GM21423 (cell line): ENCODE results near the gene WDR7.
A peak's percentile ranks its signal among the peaks of the same experiment; 100 is the strongest.

Experiments
- ATAC-seq: cut with Tn5 transposase; IDR thresholded peaks from one replicate; pipeline ENCODE4 v1.9.1; 2021; ENCODE audit warnings: mild to moderate bottlenecking, moderate library complexity; ENCODE audit not compliant: unreplicated experiment

WDR7 gene

DNA sequence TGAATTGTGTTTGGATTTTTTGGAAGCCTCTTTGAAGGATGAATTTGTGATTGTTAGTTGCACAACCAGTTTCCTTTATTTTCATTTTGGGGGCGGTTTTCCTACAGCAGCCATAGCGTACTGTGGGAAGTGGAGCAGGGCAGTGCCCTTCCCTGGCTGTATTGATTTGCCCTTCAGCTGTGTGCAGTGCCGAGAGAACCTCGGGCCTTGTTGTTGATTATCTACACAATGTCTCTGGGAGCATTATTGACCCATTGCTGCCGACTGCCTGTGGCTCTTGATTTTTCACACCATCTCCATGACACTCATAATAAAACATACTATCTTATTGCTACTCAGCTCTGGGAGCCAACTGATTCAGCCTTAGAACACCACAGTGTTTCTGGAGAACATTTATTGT is 333.6 kb downstream of the WDR7 start:
- ATAC-seq: no peak

DNA sequence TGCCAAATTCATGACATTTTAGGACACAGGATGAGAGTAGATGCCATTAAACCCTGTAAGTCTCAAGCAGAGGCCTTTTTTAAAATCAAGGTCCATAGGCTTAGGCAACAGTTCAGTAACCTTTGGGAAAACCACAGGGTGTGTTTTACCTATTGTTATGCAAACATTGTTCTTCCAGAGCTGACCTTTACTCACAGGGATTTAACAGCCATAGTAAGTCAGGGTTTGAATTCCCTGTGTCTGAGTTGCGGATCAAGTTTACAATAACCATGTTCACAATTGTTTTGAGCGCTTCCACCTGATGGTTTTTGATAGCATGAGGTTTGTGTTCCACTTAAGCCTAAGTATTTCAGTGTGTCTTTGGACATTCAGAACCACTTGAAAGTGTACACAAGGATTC is 335.7 kb downstream of the WDR7 start:
- no peak for ATAC-seq

DNA sequence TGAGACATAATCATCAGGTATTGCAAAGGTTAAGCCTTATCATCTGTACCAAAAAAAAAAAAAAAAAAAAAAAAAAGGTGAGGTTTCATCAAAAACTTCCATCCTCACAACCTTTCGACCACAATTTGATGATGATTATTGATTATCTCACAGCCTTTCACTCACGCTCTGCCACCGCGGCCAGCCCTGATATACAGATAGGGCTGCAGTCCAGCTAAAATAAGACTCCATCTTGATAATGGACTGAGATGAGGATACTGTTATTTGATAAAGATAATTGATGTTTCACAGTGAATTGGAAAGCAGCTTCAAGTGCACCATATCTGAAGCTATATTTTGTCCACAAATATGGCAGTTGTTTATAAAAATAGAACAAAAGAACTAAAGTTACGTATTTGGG is 336.1 kb downstream of the WDR7 start:
- no peak for ATAC-seq

DNA sequence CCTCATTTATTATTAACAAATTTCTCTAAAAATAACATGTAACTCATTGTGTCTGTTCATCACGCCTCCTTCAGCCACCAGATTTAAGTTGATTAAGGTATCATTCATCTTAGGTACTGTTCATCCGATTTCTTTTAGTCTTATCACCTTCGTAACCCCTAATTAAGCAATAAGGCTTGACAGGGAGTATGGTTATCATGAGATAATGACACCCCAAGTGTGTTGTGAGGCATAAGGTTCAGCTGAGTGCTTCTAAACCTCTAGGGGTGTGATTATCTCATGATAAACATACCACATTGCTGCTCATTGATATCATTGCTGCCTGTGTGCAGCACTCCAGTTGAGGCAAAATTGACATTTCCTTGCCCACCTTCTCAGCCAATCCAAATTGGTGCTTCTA is 336.9 kb downstream of the WDR7 start:
- no peak for ATAC-seq

DNA sequence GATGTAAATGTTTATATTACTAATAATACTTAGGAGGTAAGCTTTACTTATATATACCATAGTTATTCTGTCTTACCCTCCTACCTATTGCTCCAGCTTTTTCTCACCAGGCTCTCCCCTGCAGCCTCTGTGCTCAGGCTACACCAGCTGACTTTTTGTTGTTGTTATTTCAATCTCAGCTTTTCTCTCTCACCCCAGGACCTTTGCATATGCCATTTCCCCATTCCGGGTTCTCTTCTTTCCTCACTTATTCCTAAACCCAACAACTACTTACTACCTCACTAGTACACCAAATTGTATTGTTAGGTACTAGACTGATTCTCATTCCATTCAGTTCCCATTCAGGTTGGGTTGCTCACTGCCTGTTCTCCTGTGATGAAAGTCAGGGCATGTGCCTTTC is 339.5 kb downstream of the WDR7 start:
- no peak for ATAC-seq

DNA sequence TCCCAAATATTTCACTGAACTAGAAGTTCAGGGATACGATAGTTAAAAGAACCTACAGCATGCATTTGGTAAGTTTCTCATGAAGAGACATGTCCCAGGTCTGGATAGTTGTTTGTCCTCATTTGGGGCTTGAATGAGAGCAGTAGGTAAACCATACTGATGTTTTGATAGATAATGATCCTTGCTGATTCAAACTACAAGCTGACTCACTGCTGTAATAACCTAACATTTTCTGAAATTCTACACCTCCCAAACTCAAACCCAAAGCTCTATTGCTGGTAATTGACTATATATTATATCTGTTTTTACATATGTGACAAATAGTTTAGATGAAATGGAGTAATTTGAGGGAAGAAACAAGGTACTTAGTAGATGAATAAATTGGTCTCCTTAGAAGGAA is 341.6 kb downstream of the WDR7 start:
- ATAC-seq: no peak

DNA sequence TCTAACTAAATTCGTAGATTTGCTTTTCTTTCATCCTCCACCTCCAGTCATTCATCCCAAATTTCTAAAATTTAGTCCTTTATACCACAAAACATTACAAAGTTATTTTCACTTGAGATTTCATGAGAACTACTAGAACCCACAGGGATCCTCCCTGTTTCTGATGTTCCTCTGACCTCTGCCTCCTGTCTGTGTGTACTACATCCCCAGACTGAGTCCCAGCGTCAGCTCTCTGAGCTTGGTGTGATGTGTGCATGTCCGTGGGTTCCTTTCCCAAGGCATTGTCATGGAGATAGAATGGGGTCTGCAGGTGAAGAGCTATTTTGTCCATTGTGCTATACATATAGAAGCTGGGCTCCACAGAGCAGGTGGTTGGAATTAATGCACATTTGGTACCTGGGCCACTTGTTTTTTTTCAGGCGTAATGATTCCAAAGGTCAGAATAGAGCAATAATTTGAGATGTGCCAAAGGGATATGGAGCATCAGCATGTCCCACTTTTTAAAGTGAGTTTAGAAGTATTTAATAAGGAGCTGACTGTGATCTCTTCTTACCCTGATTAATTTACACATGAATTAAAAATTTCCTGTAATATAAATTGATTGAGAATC is 344.5 kb downstream of the WDR7 start:
- no peak for ATAC-seq

DNA sequence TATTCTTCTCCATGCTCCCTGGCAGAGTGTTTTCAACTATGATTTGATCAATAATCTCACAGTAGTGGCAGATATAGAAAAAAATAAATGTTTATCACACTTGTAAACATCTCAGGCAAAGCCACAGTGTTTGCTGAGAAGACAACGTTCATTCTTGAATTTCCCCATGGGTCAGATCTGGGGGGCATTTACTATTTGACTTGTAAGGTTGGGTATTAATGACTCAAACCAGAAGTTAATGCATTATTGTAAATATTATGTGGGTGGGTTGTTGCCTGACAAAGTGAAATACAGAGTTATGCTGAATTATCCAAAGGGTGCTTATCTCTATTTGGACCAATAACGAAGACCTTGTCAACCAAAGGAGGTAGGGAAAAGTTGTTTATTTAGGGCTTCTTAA is 346.0 kb downstream of the WDR7 start:
- ATAC-seq: no peak

DNA sequence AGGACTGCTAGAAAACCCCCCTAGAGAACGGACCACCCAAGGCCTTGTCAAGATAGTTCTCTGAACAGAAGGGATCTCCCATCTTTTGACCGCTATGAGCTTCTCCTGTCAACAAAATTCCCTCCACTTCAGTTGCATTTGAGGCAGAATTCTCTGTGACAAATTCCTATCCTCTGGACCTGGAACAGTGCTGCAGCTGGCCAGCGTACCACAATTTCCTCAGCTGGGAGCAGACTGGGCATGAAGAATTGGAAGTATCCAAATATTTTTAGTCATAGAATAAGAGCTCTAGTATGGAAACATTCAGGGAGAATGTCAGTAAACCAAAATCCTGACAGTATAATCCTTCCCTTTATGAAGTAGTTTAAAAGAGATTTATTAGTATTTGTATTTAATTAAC is 348.7 kb downstream of the WDR7 start:
- ATAC-seq: no peak

DNA sequence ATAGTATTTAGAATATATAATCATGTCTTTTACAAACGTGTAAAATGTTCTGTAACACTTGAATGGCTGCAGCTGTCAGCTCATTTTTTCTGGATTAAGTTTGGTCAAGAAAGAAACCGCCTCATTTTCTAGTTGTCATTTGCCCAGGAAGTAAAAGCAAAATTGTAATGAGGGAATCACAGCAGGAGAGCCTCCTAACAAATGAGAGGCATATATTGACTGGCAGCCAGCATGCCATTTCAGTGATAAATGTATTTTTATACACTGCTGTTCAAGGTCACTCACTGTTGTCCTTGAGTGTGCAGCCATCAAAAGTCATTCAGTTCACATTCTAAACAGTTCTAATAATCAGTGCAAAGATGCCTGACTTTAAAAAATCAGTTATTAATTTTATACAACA is 351.5 kb downstream of the WDR7 start:
- no peak for ATAC-seq

DNA sequence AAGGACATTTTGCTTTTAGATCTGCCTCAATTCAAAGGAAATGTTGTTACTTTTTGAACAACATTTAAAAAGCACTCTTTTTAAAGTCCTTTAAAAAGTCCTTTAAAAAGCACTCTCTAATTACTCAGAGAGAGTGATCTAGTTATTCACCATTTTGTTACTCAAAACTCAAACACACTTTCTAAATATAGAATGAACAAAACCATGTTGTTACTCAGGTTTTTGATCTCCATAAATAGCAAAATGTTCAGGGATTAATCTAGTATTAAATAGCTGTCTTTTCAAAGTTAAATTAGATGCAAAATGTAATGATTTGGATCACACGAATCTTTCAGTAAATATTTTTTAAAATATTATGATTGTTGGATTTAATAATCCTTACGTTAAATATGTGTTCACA is 352.2 kb downstream of the WDR7 start:
- no peak for ATAC-seq

DNA sequence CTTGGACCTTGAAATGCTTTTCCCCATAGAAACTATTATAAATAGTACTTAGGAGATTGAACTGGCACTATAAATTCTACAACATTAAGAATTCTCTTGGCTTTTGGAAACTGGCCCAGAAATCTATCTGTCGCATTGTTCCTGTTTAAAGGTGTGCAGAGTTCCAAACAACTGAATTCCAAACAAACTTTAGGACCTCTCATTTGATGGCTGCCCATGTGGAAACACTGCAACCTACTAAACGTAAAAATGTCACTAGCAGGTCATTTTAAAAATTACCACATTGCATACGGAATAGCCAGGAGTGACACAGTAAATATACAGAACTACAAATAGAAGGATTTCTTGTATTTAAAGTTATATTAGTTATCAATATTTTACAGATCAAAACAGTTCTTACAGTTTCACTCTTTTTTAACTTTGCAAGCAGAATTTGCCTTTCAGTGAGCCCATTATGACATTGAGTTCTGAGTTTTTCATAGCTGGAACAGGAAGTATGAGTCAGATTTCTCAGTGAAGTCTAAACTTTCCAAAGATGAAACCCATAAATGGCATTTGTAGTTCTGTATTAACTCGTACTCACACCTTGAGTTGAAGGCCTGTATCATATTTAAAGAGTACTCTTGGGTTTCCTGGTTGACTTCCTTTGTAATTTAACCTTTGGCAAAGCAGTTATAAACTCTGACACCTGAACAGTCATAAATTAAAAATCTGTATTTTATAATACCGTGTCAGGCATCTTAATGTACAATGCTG is 353.4 kb downstream of the WDR7 start:
- ATAC-seq: peak; percentile 98

DNA sequence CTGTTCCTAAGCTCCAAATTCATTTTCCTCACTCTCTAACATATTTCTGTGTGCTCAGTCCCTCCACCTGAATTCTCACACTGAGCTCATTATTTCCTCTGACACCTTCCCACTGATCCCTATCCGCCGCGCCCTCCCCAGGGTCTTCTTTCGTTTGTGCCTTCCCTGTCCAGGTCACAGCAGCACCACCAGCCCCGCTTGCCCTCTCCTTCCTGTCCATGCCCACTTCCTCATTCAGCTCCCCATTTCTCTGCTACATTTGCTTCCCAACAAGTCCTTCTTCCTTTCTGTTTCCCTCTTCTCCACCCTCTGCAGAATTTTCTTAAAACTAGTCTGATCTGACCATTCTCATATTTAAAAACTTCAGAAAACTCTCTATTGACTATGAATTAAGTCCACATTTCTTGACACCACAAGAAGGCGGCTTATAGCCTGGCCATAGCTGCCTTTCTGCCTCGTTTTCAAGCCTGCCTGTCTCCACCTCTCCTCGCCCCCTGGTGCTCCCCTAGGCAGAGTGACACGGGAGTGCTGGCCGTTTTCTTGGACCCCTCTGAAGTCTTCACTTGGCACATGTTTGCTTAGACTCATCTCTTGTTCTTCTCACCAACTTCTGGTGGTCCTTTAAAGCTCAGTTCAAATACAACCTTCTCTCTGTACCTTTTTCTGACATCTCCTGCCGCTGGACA is 357.0 kb downstream of the WDR7 start:
- ATAC-seq: no peak

DNA sequence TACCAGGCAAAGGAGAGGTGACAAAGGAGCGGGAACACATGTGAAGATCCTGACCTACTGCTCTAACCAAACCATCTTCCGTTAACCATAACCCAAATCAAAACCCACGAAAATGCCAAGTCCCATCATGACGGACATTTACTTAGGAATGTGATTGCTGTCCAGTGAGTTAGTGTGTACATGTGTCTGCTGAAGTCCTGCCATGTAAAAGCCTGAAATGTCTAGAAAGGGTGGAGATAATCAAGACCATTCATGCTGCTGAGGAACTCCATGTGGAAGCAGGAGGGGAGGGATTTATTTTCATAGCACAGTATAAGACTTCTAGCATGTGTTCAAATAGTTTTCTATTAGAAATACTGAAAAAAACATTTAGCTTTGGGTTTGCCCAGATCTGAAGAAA is 358.7 kb downstream of the WDR7 start:
- ATAC-seq: no peak

DNA sequence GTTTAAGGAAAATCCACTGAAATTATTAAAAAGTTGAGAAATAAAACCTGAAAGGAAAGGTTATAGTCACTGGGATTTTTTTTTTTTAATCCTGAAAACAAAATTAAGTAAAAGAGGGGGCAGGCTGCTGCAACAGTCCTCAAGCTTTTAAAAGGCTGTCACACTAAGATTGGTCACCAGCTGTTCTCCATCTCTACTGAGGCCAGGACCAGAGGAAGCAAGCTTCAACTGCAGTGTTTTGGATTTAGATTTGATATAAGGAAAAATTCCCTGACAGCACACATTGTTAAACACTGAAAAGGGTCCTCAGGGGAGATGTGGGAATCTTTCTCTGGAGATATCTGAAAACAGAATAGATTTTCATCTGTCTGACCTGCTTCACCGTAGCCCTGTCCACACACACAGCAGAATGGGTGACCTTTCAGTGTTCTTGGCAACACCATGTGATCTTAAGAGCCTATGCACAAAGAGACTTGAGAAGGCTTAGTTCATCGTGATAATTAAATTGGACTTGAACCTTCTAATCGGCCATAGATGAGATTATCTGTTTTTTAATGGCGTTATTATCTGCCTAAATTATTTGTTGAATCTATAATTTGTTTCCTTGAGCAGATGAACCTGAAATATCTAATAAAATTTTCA is 363.7 kb downstream of the WDR7 start:
- no peak for ATAC-seq

DNA sequence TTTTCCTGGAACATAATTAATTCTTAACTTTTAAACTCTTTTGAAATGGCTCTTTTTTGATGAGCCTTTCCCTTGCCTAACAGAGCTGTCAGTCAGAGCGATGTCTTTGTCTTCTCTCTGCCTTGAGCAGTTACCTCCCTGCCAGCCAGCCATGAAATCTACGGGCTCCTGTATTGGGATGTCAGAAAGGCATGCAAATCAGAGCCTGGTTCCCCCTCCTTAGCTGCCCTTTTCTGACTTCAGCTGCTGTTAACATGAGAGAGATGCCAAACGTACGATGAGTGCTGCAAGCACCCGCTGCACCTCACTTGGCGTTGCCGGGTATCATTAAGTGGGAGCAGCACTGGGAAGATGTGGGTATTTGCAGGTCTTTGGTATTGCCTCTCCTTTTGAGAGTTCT is 364.3 kb downstream of the WDR7 start:
- no peak for ATAC-seq

DNA sequence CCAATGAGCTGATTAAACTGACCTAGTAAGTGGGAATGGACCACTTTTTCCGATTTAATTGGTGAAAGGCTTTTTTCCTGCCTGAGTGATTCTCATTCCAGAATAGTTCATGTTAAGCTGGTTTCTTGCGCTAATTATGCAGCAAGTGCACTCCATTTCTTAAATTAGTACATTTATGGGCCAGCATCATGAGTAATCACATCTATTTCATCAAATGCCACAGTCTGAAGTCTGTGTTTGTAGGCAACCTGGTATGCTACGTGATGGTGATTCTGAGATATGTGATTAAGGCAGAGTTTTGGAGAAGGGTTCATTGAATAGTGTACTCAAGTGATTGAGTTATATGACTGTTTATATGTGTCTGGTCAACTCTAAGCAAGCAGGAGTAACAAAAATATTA is 367.7 kb downstream of the WDR7 start:
- no peak for ATAC-seq

DNA sequence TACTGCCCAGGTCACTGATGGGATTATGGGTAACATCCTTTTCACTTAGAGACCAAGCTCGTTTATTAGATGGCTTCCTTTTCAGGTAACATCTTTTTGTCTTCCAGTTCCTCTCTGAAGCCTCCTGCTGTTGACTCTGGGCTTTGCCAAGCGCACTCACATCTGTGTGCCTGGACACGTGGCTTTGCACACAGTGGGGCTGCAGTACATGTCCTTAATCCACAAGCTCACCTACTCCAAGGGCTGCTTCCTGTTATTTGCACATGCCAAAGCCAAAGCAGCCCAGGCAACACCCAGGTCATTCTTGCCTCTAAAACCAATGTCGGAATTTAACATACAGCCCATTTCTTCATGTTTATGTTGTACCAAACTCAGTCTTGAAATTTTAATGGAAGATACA is 371.6 kb downstream of the WDR7 start:
- ATAC-seq: no peak

DNA sequence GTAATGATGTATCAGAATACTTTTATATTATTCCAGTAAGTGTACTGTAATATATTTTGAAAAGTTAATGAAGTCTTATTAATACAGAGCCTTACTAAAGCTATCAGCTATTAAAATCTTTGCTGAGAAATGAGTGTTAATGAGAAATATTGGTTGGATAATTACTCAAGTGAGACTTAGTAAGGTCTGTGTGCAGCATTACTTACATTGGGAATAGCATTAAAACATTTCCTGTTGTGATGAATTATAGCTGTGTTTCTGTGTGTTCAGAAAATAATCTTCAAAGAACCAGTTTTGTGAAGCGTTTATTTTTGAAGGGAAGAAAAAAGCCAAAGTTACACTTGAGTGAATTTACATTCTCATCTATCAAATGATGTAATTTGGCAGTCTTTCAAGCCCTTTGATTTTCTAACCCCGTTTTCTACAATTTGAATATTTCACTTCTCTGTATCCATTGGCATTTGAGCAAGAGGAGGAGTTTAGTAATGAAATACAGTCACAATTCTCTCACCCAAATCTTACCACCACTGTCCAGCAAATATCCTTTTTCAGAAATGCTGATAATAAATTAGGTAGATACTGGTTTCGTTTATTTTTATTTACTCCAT is 372.2 kb downstream of the WDR7 start:
- no peak for ATAC-seq

DNA sequence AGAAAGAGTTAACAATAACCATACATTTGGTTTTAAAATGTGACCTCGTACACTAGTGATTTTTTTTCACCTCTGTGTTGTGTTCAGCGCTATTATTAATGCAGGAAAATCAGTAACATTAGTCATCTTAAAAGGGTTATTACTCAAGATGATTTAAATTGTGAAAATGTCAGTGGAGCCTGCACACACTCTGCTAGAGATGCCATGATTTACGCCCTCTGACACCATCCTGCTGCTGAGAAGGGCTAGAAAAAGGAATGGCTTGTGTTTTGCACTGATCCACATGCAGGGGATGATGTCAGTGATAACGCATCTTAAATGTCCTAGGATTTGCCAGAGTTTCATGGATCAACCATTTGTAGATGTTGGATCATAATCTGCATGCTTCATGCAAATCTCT is 374.4 kb downstream of the WDR7 start:
- no peak for ATAC-seq

DNA sequence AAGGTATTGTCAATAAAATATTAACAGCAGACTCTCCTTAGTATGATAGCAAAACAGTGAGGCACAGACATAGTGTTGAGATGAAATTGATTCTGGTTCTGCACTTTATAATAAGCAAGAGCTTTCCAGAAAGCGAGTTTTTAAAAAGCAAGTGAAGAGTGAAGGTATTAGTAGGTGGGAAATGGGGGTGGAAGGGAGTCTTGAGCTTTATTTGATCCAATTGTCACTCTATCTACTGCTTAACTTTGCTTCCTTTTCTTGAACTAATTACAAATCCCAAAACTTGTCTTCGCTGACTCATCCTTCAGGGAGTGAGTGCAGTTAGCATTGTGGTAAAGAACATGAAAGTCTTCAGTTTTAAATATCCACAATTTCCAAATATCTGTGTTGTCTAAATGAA is 375.2 kb downstream of the WDR7 start:
- no peak for ATAC-seq
